Measurements from ENCODE around the gene IL1R2. TPM values are rescaled to one million over a fixed set of nuclear protein-coding genes. Genes with fewer than 3 reads are reported as not detected.

IL1R2 gene
- total and polyA plus RNA-seq, 2 donors (not counting 1 experiment from before 2014, with no cell fraction given): 0.17 to 0.20 TPM

DNA sequence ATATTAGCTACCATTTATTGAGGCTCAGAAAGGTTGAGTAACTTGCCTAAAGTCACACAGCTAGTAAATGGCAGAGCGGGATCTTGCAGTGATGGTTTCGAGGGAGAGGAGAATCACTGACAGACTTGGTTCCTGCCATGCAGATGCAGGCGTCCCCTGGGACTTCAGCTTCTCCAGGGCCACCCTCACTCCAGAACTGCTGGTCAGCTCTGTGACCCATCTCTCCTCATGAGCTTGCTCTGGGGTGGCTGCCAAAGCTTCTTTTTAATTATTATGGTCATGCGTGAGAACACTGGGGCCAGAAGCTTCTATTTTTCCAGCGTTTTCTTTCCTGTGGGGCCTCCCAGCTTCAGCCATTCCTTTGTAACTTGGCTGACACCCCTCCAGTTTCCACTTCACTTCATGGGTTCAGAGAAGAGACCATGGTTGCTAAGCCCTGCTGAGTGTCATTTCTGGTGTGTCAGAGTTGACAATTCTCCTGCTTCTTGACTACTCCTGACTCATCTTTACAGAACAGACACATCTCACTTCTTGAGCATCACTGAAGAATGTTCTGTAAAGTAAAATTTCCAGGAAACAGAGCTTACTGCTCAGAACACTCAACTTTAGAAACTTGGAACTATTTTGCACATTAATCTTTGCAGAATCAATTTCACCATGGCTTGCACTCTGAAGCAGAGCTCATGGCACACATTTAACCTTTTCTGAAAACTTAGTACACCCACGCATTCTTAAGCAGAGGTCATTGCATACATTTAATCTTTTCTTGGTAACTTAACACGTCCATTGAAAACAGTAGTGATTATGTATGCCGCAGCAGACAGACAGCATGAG lies 70.4 kb downstream of the IL1R2 start:
- H3K27me3 ChIP-seq (ENCODE audit: control insufficient read depth, insufficient read depth, low read length): no peaks in the 10 kb centered on the region
- peak; percentile 84 to 88 for DNase-seq (ENCODE audit: low read depth in 2 of 2)
- no peaks in the 10 kb centered on the region for H3K36me3 ChIP-seq (ENCODE audit: control insufficient read depth, insufficient read depth, low read length)
- no peaks in the 10 kb centered on the region for H4K20me1 ChIP-seq (ENCODE audit: control insufficient read depth, extremely low read depth, insufficient read depth, low read length)
- no peak overlapping the region for H2AFZ ChIP-seq (ENCODE audit: low read length)
- no peak overlapping the region for H3K4me2 ChIP-seq (ENCODE audit: extremely low read depth, insufficient read depth, low read length)
- no peak for TF ChIP-seq EZH2 (IDR thresholded peaks at IDR 0.05; ENCODE audit: low read length, missing control alignments)
- TF ChIP-seq, protein P1, sequence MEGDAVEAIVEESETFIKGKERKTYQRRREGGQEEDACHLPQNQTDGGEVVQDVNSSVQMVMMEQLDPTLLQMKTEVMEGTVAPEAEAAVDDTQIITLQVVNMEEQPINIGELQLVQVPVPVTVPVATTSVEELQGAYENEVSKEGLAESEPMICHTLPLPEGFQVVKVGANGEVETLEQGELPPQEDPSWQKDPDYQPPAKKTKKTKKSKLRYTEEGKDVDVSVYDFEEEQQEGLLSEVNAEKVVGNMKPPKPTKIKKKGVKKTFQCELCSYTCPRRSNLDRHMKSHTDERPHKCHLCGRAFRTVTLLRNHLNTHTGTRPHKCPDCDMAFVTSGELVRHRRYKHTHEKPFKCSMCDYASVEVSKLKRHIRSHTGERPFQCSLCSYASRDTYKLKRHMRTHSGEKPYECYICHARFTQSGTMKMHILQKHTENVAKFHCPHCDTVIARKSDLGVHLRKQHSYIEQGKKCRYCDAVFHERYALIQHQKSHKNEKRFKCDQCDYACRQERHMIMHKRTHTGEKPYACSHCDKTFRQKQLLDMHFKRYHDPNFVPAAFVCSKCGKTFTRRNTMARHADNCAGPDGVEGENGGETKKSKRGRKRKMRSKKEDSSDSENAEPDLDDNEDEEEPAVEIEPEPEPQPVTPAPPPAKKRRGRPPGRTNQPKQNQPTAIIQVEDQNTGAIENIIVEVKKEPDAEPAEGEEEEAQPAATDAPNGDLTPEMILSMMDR (conservative IDR thresholded peaks at IDR 0.05 in 1 of 2, IDR thresholded peaks at IDR 0.05 in 1 of 2; ENCODE audit: low read depth in 1 of 2, low read length in 2 of 2): no peak
- no peaks in the 10 kb centered on the region for H3K9me3 ChIP-seq (ENCODE audit: control insufficient read depth, insufficient read depth, low read depth, low read length)
- H3K4me1 ChIP-seq (ENCODE audit: control insufficient read depth, extremely low read depth, insufficient read depth, low read length): peaks cover 37% of the 10 kb centered on the region
- no peak overlapping the region for H3K9ac ChIP-seq (ENCODE audit: insufficient read depth, low read length)
- H3K27ac ChIP-seq (ENCODE audit: insufficient read depth, low read length): peak overlapping the region; percentile 98
- no peaks in the 10 kb centered on the region for H3K79me2 ChIP-seq (ENCODE audit: control insufficient read depth, insufficient read depth, low read length)
- H3K4me3 ChIP-seq (replicated peaks in 1 of 4; ENCODE audit: control extremely low read depth in 1 of 4, insufficient read depth in 1 of 4, low read depth in 3 of 4, low read length in 4 of 4): no peak overlapping the region

DNA sequence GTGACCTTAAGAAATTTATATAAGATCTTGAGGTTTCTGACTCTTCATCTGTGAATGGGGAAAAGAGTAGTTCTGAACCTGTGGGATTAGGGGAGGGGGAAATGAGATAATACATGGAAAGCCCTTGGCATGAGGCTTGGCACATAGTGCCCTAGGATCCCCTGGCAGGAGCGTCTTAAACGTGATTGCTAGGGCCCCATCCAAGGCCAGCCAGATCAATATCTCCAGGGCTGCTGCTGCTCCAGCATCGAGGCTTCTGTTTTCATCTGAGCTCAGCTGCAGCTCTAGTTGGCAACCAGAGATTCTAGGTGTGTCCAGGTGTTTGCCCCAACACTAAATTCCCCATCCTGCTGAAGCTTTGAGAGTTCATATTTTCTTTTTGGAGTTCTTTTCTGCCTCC lies 71.0 kb downstream of the IL1R2 start:
- Histone ChIP-seq H2AFZ (ENCODE audit: low read length) (no peak overlapping the region), H3K4me2 (ENCODE audit: extremely low read depth, insufficient read depth, low read length) (no peak overlapping the region), H3K9ac (ENCODE audit: insufficient read depth, low read length) (peak overlapping the region; percentile 11), H3K27ac (ENCODE audit: insufficient read depth, low read length) (peak overlapping the region; percentile 98), H3K79me2 (ENCODE audit: control insufficient read depth, insufficient read depth, low read length) (no peaks in the 10 kb centered on the region), H3K4me1 (ENCODE audit: control insufficient read depth, extremely low read depth, insufficient read depth, low read length) (peaks cover 37% of the 10 kb centered on the region), H4K20me1 (ENCODE audit: control insufficient read depth, extremely low read depth, insufficient read depth, low read length) (no peaks in the 10 kb centered on the region), H3K4me3 (replicated peaks in 1 of 4; ENCODE audit: control extremely low read depth in 1 of 4, insufficient read depth in 1 of 4, low read depth in 3 of 4, low read length in 4 of 4) (no peak overlapping the region), H3K36me3 (ENCODE audit: control insufficient read depth, insufficient read depth, low read length) (no peaks in the 10 kb centered on the region), H3K9me3 (ENCODE audit: control insufficient read depth, insufficient read depth, low read depth, low read length) (no peaks in the 10 kb centered on the region), H3K27me3 (ENCODE audit: control insufficient read depth, insufficient read depth, low read length) (no peaks in the 10 kb centered on the region)
- TF ChIP-seq, protein P1 (conservative IDR thresholded peaks at IDR 0.05 in 1 of 2, IDR thresholded peaks at IDR 0.05 in 1 of 2; ENCODE audit: low read depth in 1 of 2, low read length in 2 of 2): no peak
- TF ChIP-seq EZH2 (IDR thresholded peaks at IDR 0.05; ENCODE audit: low read length, missing control alignments): no peak
- no peak for DNase-seq (ENCODE audit: low read depth in 2 of 2)

DNA sequence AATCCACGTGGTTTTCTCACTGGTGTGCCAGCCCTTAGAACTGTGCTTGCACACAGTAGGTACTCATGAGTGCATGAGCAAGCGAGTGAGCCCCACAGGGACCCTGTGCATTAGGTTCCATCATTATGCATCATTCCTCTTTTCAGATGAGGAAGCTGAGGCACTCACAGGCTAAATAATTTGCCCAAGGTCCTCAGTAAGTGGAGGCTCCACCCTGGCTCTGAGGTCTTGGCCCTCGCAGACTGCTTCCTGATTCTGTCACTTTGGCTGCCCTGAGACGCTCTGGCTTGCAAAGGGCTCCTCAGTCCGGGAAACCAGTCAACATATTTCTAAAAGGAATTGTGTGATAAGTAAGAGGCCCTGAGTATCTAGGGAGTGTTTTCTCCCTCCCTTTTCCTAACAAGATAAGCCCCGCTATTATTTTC lies 71.7 kb downstream of the IL1R2 start:
- peaks cover 37% of the 10 kb centered on the region for H3K4me1 ChIP-seq (ENCODE audit: control insufficient read depth, extremely low read depth, insufficient read depth, low read length)
- peak overlapping the region; percentile 73 for H3K9ac ChIP-seq (ENCODE audit: insufficient read depth, low read length)
- peak; percentile 83 to 85 for DNase-seq (ENCODE audit: low read depth in 2 of 2)

More for the DNA sequence above, 71.7 kb downstream of the IL1R2 start:
- H3K9me3 ChIP-seq (ENCODE audit: control insufficient read depth, insufficient read depth, low read depth, low read length): no peaks in the 10 kb centered on the region
- TF ChIP-seq, protein P1 (conservative IDR thresholded peaks at IDR 0.05 in 1 of 2, IDR thresholded peaks at IDR 0.05 in 1 of 2; ENCODE audit: low read depth in 1 of 2, low read length in 2 of 2): no peak
- TF ChIP-seq EZH2 (IDR thresholded peaks at IDR 0.05; ENCODE audit: low read length, missing control alignments): no peak
- H3K4me2 ChIP-seq (ENCODE audit: extremely low read depth, insufficient read depth, low read length): no peak overlapping the region
- H3K4me3 ChIP-seq (replicated peaks in 1 of 4; ENCODE audit: control extremely low read depth in 1 of 4, insufficient read depth in 1 of 4, low read depth in 3 of 4, low read length in 4 of 4): no peak overlapping the region
- no peak overlapping the region for H2AFZ ChIP-seq (ENCODE audit: low read length)
- peak overlapping the region; percentile 98 for H3K27ac ChIP-seq (ENCODE audit: insufficient read depth, low read length)
- H3K79me2 ChIP-seq (ENCODE audit: control insufficient read depth, insufficient read depth, low read length): no peaks in the 10 kb centered on the region
- H3K36me3 ChIP-seq (ENCODE audit: control insufficient read depth, insufficient read depth, low read length): no peaks in the 10 kb centered on the region
- H4K20me1 ChIP-seq (ENCODE audit: control insufficient read depth, extremely low read depth, insufficient read depth, low read length): no peaks in the 10 kb centered on the region
- no peaks in the 10 kb centered on the region for H3K27me3 ChIP-seq (ENCODE audit: control insufficient read depth, insufficient read depth, low read length)
